Measurements from ENCODE around the gene UPK2.
"Not testable (repeated sequence)": the region's sequence is repeated elsewhere in the genome, so short reads cannot be mapped to it uniquely, and the experiment has no call there.

Gene UPK2

DNA sequence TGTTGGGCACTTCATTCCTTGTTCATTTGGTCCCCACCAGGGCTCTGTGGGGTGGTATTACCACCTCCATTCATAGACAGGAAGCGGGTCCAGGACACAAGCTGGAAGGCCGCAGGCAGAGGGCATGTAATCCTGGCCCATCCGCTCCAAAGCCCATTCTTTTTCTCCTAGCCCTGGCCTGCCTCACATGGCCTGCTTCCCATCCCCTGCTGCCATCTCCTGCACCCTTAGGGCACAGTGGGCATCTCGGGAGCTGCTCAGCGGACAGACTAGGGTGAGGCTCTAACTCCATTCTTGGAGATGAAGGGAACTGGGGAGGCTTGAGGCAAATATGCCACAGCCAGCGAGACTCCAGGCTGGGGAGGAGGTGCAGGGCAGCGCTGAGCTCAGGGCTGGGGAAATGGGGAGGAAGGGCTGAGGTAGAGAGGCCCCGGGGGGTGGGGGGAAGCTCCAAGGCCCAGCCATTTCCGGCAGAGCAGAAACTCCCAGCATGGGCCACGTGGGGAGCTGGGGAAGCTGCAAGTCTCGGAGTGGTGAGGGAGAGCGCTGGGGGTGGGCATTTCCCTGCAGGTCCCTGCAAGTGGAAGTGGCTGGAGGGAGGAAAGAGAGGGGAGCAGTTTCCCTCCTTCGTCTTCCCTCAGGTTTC, 16.0 kb upstream of the UPK2 start:
- H3K27ac ChIP-seq (ENCODE audit: low read depth in 2 of 2, low read length in 2 of 2): no peak overlapping the region
- H3K9ac ChIP-seq (ENCODE audit: low read depth in 1 of 2, low read length in 2 of 2): no peak overlapping the region
- H3K27me3 ChIP-seq (ENCODE audit: control insufficient read depth in 2 of 2, insufficient read depth in 2 of 2, low read length in 2 of 2): peaks cover 0 to 2% of the 10 kb centered on the region in 2 donors
- H3K36me3 ChIP-seq (ENCODE audit: control insufficient read depth in 2 of 2, insufficient read depth in 2 of 2, low read length in 2 of 2): no peaks in the 10 kb centered on the region
- no peaks in the 10 kb centered on the region for H3K9me3 ChIP-seq (ENCODE audit: control insufficient read depth in 2 of 2, low read length in 2 of 2)
- H3K4me1 ChIP-seq (ENCODE audit: control insufficient read depth in 2 of 2, insufficient read depth in 2 of 2, low read length in 2 of 2): peaks cover 0 to 2% of the 10 kb centered on the region in 2 donors
- no peak overlapping the region for H3K4me3 ChIP-seq (ENCODE audit: low read length in 2 of 2)

DNA sequence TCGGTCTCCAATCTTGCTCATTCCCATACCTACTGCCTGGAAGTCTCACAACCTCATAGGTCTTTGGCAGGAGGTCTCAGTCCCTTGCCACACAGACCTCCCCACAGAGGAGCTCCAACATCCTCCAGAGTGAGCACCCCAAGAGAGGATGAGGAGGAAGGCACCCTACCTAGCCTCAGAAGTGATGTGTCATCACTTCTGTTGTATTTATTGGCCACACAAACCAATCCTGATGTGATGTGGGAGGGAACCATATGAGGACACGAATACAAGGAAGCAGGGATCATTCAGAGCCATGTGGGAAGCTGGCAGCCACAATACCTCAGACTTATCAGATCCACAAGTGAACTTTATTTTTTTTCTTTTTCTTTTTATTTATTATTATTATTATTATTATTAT, 9.0 kb upstream of the UPK2 start:
- H3K36me3 ChIP-seq (ENCODE audit: control insufficient read depth in 2 of 2, insufficient read depth in 2 of 2, low read length in 2 of 2): no peaks in the 10 kb centered on the region
- H3K4me3 ChIP-seq (ENCODE audit: low read length in 2 of 2): no peak overlapping the region
- no peaks in the 10 kb centered on the region for H3K4me1 ChIP-seq (ENCODE audit: control insufficient read depth in 2 of 2, insufficient read depth in 2 of 2, low read length in 2 of 2)
- H3K27me3 ChIP-seq (ENCODE audit: control insufficient read depth in 2 of 2, insufficient read depth in 2 of 2, low read length in 2 of 2): peaks cover 0 to 2% of the 10 kb centered on the region in 2 donors
- no peak overlapping the region for H3K9ac ChIP-seq (ENCODE audit: low read depth in 1 of 2, low read length in 2 of 2)
- no peak overlapping the region for H3K27ac ChIP-seq (ENCODE audit: low read depth in 2 of 2, low read length in 2 of 2)
- no peaks in the 10 kb centered on the region for H3K9me3 ChIP-seq (ENCODE audit: control insufficient read depth in 2 of 2, low read length in 2 of 2)

- peaks cover 0 to 2% of the 10 kb centered on the region in 2 donors for H3K27me3 ChIP-seq (ENCODE audit: control insufficient read depth in 2 of 2, insufficient read depth in 2 of 2, low read length in 2 of 2)
- no peak overlapping the region for H3K9ac ChIP-seq (ENCODE audit: low read depth in 1 of 2, low read length in 2 of 2)
- H3K36me3 ChIP-seq (ENCODE audit: control insufficient read depth in 2 of 2, insufficient read depth in 2 of 2, low read length in 2 of 2): no peaks in the 10 kb centered on the region
- no peak overlapping the region for H3K27ac ChIP-seq (ENCODE audit: low read depth in 2 of 2, low read length in 2 of 2)
- H3K9me3 ChIP-seq (ENCODE audit: control insufficient read depth in 2 of 2, low read length in 2 of 2): no peaks in the 10 kb centered on the region
- no peak overlapping the region for H3K4me3 ChIP-seq (ENCODE audit: low read length in 2 of 2)
- H3K4me1 ChIP-seq (ENCODE audit: control insufficient read depth in 2 of 2, insufficient read depth in 2 of 2, low read length in 2 of 2): no peaks in the 10 kb centered on the region
Measured at GRCh38 chr11:118948000-118948399, 8.1 kb upstream of the UPK2 start.

GRCh38 chr11:118953265-118953664, 2.8 kb upstream of the UPK2 start:
- no peak overlapping the region for H3K27ac ChIP-seq (ENCODE audit: low read depth in 2 of 2, low read length in 2 of 2)
- H3K36me3 ChIP-seq (ENCODE audit: control insufficient read depth in 2 of 2, insufficient read depth in 2 of 2, low read length in 2 of 2): no peaks in the 10 kb centered on the region
- no peak overlapping the region for H3K9ac ChIP-seq (ENCODE audit: low read depth in 1 of 2, low read length in 2 of 2)
- H3K27me3 ChIP-seq (ENCODE audit: control insufficient read depth in 2 of 2, insufficient read depth in 2 of 2, low read length in 2 of 2): peaks cover 1 to 4% of the 10 kb centered on the region in 2 donors
- no peaks in the 10 kb centered on the region for H3K9me3 ChIP-seq (ENCODE audit: control insufficient read depth in 2 of 2, low read length in 2 of 2)
- no peak overlapping the region for H3K4me3 ChIP-seq (ENCODE audit: low read length in 2 of 2)
- H3K4me1 ChIP-seq (ENCODE audit: control insufficient read depth in 2 of 2, insufficient read depth in 2 of 2, low read length in 2 of 2): no peaks in the 10 kb centered on the region

GRCh38 chr11:118953976-118954375, 2.1 kb upstream of the UPK2 start:
- H3K27me3 ChIP-seq (ENCODE audit: control insufficient read depth in 2 of 2, insufficient read depth in 2 of 2, low read length in 2 of 2); H3K36me3 ChIP-seq (ENCODE audit: control insufficient read depth in 2 of 2, insufficient read depth in 2 of 2, low read length in 2 of 2); H3K4me1 ChIP-seq (ENCODE audit: control insufficient read depth in 2 of 2, insufficient read depth in 2 of 2, low read length in 2 of 2); H3K9ac ChIP-seq (ENCODE audit: low read depth in 1 of 2, low read length in 2 of 2); H3K4me3 ChIP-seq (ENCODE audit: low read length in 2 of 2); H3K27ac ChIP-seq (ENCODE audit: low read depth in 2 of 2, low read length in 2 of 2); H3K9me3 ChIP-seq (ENCODE audit: control insufficient read depth in 2 of 2, low read length in 2 of 2): not testable (repeated sequence)

- no peak overlapping the region for H3K4me3 ChIP-seq (ENCODE audit: low read length in 2 of 2)
- H3K36me3 ChIP-seq (ENCODE audit: control insufficient read depth in 2 of 2, insufficient read depth in 2 of 2, low read length in 2 of 2): no peaks in the 10 kb centered on the region
- peaks cover 2 to 3% of the 10 kb centered on the region in 2 donors for H3K4me1 ChIP-seq (ENCODE audit: control insufficient read depth in 2 of 2, insufficient read depth in 2 of 2, low read length in 2 of 2)
- peaks cover 0 to 4% of the 10 kb centered on the region in 2 donors for H3K27me3 ChIP-seq (ENCODE audit: control insufficient read depth in 2 of 2, insufficient read depth in 2 of 2, low read length in 2 of 2)
- H3K9ac ChIP-seq (ENCODE audit: low read depth in 1 of 2, low read length in 2 of 2): no peak overlapping the region
- H3K9me3 ChIP-seq (ENCODE audit: control insufficient read depth in 2 of 2, low read length in 2 of 2): no peaks in the 10 kb centered on the region
- H3K27ac ChIP-seq (ENCODE audit: low read depth in 2 of 2, low read length in 2 of 2): no peak overlapping the region
Measured at GRCh38 chr11:118956847-118957469, 860 bp downstream of the UPK2 start.

GRCh38 chr11:118957549-118957948, 1.5 kb downstream of the UPK2 start:
- Histone ChIP-seq H3K36me3 (ENCODE audit: control insufficient read depth in 2 of 2, insufficient read depth in 2 of 2, low read length in 2 of 2) (no peaks in the 10 kb centered on the region), H3K27ac (ENCODE audit: low read depth in 2 of 2, low read length in 2 of 2) (no peak overlapping the region), H3K4me3 (ENCODE audit: low read length in 2 of 2) (no peak overlapping the region), H3K27me3 (ENCODE audit: control insufficient read depth in 2 of 2, insufficient read depth in 2 of 2, low read length in 2 of 2) (peaks cover 0 to 4% of the 10 kb centered on the region in 2 donors), H3K9me3 (ENCODE audit: control insufficient read depth in 2 of 2, low read length in 2 of 2) (no peaks in the 10 kb centered on the region), H3K4me1 (ENCODE audit: control insufficient read depth in 2 of 2, insufficient read depth in 2 of 2, low read length in 2 of 2) (peaks cover 2 to 3% of the 10 kb centered on the region in 2 donors), H3K9ac (ENCODE audit: low read depth in 1 of 2, low read length in 2 of 2) (no peak overlapping the region)

DNA sequence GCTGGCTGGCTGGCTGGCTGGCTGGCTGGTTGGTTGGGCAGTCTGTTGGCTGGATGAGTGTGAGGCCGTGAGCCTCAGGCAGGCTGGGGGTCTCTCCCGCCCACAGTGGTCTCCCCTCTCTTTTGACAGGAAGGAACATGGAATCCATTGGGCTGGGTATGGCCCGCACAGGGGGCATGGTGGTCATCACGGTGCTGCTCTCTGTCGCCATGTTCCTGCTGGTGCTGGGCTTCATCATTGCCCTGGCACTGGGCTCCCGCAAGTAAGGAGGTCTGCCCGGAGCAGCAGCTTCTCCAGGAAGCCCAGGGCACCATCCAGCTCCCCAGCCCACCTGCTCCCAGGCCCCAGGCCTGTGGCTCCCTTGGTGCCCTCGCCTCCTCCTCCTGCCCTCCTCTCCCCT, 1.9 kb downstream of the UPK2 start:
- no peak overlapping the region for H3K9ac ChIP-seq (ENCODE audit: low read depth in 1 of 2, low read length in 2 of 2)
- H3K36me3 ChIP-seq (ENCODE audit: control insufficient read depth in 2 of 2, insufficient read depth in 2 of 2, low read length in 2 of 2): no peaks in the 10 kb centered on the region
- no peak overlapping the region for H3K4me3 ChIP-seq (ENCODE audit: low read length in 2 of 2)
- no peak overlapping the region for H3K27ac ChIP-seq (ENCODE audit: low read depth in 2 of 2, low read length in 2 of 2)
- H3K9me3 ChIP-seq (ENCODE audit: control insufficient read depth in 2 of 2, low read length in 2 of 2): no peaks in the 10 kb centered on the region
- H3K4me1 ChIP-seq (ENCODE audit: control insufficient read depth in 2 of 2, insufficient read depth in 2 of 2, low read length in 2 of 2): peaks cover 2 to 3% of the 10 kb centered on the region in 2 donors
- H3K27me3 ChIP-seq (ENCODE audit: control insufficient read depth in 2 of 2, insufficient read depth in 2 of 2, low read length in 2 of 2): peaks cover 0 to 4% of the 10 kb centered on the region in 2 donors

DNA sequence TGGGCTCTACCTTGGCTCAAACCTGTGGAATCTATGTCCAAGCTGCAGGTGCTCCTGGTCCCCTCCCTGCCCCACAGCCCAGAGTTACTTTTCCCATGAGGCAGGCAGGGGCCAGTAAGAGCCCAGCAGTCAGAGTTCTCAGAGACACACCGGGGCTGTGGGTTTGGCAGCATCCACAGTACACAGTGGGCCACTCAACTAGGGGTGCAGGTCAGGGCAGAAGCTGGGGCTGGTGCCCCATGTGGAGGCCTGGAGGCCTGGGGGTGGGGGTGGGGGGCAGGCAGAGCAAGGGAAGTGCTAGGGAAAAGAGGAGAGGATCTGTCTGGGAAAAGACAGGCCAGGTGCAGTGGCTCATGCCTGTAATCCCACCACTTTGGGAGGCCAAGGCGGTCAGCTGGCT, 2.5 kb downstream of the UPK2 start:
- Histone ChIP-seq H3K36me3 (ENCODE audit: control insufficient read depth in 2 of 2, insufficient read depth in 2 of 2, low read length in 2 of 2) (no peaks in the 10 kb centered on the region), H3K9me3 (ENCODE audit: control insufficient read depth in 2 of 2, low read length in 2 of 2) (no peaks in the 10 kb centered on the region), H3K4me1 (ENCODE audit: control insufficient read depth in 2 of 2, insufficient read depth in 2 of 2, low read length in 2 of 2) (peaks cover 2 to 3% of the 10 kb centered on the region in 2 donors), H3K9ac (ENCODE audit: low read depth in 1 of 2, low read length in 2 of 2) (no peak overlapping the region), H3K4me3 (ENCODE audit: low read length in 2 of 2) (no peak overlapping the region), H3K27ac (ENCODE audit: low read depth in 2 of 2, low read length in 2 of 2) (no peak overlapping the region), H3K27me3 (ENCODE audit: control insufficient read depth in 2 of 2, insufficient read depth in 2 of 2, low read length in 2 of 2) (peaks cover 0 to 4% of the 10 kb centered on the region in 2 donors)

- no peak overlapping the region for H3K27ac ChIP-seq (ENCODE audit: low read depth in 2 of 2, low read length in 2 of 2)
- no peaks in the 10 kb centered on the region for H3K9me3 ChIP-seq (ENCODE audit: control insufficient read depth in 2 of 2, low read length in 2 of 2)
- H3K9ac ChIP-seq (ENCODE audit: low read depth in 1 of 2, low read length in 2 of 2): no peak overlapping the region
- peaks cover 2 to 3% of the 10 kb centered on the region in 2 donors for H3K4me1 ChIP-seq (ENCODE audit: control insufficient read depth in 2 of 2, insufficient read depth in 2 of 2, low read length in 2 of 2)
- no peaks in the 10 kb centered on the region for H3K27me3 ChIP-seq (ENCODE audit: control insufficient read depth in 2 of 2, insufficient read depth in 2 of 2, low read length in 2 of 2)
- no peaks in the 10 kb centered on the region for H3K36me3 ChIP-seq (ENCODE audit: control insufficient read depth in 2 of 2, insufficient read depth in 2 of 2, low read length in 2 of 2)
- no peak overlapping the region for H3K4me3 ChIP-seq (ENCODE audit: low read length in 2 of 2)
Measured at GRCh38 chr11:118961189-118961588, 5.1 kb downstream of the UPK2 start.

Data from mucosa of rectum (tissue), 2 donors.